Transverse colon (tissue), 4 donors: Measurements from ENCODE around the gene LSM10. TPM values are rescaled to one million over a fixed set of nuclear protein-coding genes. Genes with fewer than 3 reads are reported as not detected.

Experiments
- DNase-seq: peaks from one replicate; pipeline ENCODE4 v3.0.0-alpha.2; 2019
- H3K27ac ChIP-seq, 4 donors: fragments of 200-600 bp; sonication (generic); 2 replicates each; pipeline ENCODE4 v1.5.1; 2016 to 2018; ENCODE audit warnings: inconsistent platforms in 4 of 4
- H3K27me3 ChIP-seq: fragments of 200-600 bp; sonication (generic); 2 replicates; pipeline ENCODE4 v1.5.1; 2017; ENCODE audit warnings: inconsistent platforms
- H3K36me3 ChIP-seq, 4 donors: fragments of 200-600 bp; sonication (generic); 2 replicates each; pipeline ENCODE4 v1.5.1; 2017 to 2019; ENCODE audit warnings: inconsistent platforms in 4 of 4
- H3K4me1 ChIP-seq, 4 donors: fragments of 200-600 bp; sonication (generic); 2 replicates each; pipeline ENCODE4 v1.5.1; 2017 to 2020; ENCODE audit warnings: inconsistent platforms in 4 of 4
- H3K4me3 ChIP-seq, 4 donors: fragments of 200-600 bp; sonication (generic); 1 replicate in 1 of 4; 2 replicates in 3 of 4; pipeline versions ENCODE4 v1.5.1 to v1.6.1; 2017 to 2019; ENCODE audit warnings: inconsistent platforms in 4 of 4
- H3K9me3 ChIP-seq, 2 donors: fragments of 200-600 bp; sonication (generic); 2 replicates each; pipeline ENCODE4 v1.5.1; 2017 to 2019; ENCODE audit warnings: inconsistent platforms in 2 of 2
- CTCF ChIP-seq, 5 experiments: fragments of 200-600 bp in 3 of 5; fragments of 450-650 bp in 2 of 5; sonication (generic) in 3 of 5; IDR thresholded peaks; 1 replicate in 2 of 5; 2 replicates in 3 of 5; pipeline ENCODE4 v1.5.1; 2016 to 2017; ENCODE audit warnings: antibody characterized with exemption in 5 of 5, inconsistent platforms in 3 of 5, mild to moderate bottlenecking in 2 of 5, moderate library complexity in 1 of 5
- EP300 ChIP-seq: sonication (generic); formaldehyde crosslinking; IDR thresholded peaks from one replicate; pipeline ENCODE4 v1.6.1; 2017; ENCODE audit warnings: antibody characterized with exemption, low read depth
- POLR2A ChIP-seq: fragments of 450-650 bp; IDR thresholded peaks from one replicate; pipeline ENCODE4 v1.6.1; 2016; ENCODE audit warnings: antibody characterized with exemption, mild to moderate bottlenecking, moderate library complexity
- POLR2AphosphoS5 ChIP-seq, 3 donors: sonication (generic); formaldehyde crosslinking; IDR thresholded peaks; one replicate each; pipeline ENCODE4 v1.6.1; 2016; ENCODE audit warnings: antibody characterized with exemption in 3 of 3
- WGBS, 2 donors: methylation state at CpG; one replicate each; pipeline ENCODE4 v1.1.5; 2018; ENCODE audit warnings: low coverage in 1 of 2; 5-methylcytosine and 5-hydroxymethylcytosine counted together
- in situ Hi-C, 4 donors: fragments of 200-750 bp; cut with MboI; loops; one replicate each; pipeline versions ENCODE4 v1.15.0 to v1.15.1; 2017; ENCODE audit warnings: low sequenced_read_pairs in 3 of 4, low pct_ligation_motif_present in 1 of 4, low pct_unique_long_range_greater_than_20kb in 1 of 4
- intact Hi-C: fragments of 100-400 bp; cut with DNase I; formaldehyde crosslinking; loops from one replicate; pipeline ENCODE4 v1.15.1; 2023; ENCODE audit warnings: low total_unique reads
- total RNA-seq, 4 donors: library from RNA; depleted of rRNA; stranded (reverse); fragments of >200 nt; gene quantifications; one replicate each; pipeline ENCODE4 v1.1.0, GENCODE V29; 2016

LSM10 gene
- total RNA-seq, 4 donors from 2014 or later: 25.4 to 59.8 (median 32.9) TPM; not detected in 1

- Histone ChIP-seq H3K27ac (no peak overlapping the region), H3K4me3 (no peak overlapping the region), H3K9me3 (no peaks in the 10 kb centered on the region), H3K27me3 (no peaks in the 10 kb centered on the region), H3K36me3 (peaks cover 0 to 7% (median 0%) of the 10 kb centered on the region in 4 donors), H3K4me1 (peaks cover 0 to 2% (median 0%) of the 10 kb centered on the region in 4 donors)
- TF ChIP-seq CTCF (IDR thresholded peaks at IDR 0.05): no peak
- TF ChIP-seq POLR2A: no peak
- TF ChIP-seq EP300: no peak
- TF ChIP-seq POLR2AphosphoS5 (IDR thresholded peaks at IDR 0.05): no peak
- in situ Hi-C loops (no loop called here), intact Hi-C loops (no loop called here)
- DNase-seq: no peak
- WGBS, 2 donors: 77 to 84% methylated on average over 4 of the region's 4 CpGs
Observed at GRCh38 chr1:36425791-36426190, 28.1 kb upstream of the LSM10 start.

DNA sequence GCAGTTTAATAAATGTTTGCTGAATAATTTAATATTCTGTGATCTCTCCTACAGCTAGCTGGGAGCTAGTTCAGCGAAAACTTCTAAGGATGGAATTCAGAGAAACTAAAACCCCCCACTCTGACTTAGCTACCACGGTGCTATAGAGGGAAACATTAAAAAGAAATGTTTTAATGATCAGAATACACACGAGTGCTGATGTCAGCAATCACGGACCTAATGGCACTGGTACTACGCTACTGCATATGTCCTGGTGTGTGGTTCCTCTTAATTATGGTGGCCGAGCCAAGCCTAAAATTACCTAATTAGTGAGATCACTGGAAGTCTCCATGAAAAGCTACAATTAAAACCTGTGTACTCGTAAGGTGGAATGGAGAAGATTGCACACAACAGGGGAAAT lies 23.9 kb upstream of the LSM10 start:
- in situ Hi-C loops: loop anchor here in 3 of 4 donors (5.0 to 25.0 kb wide), 4 partner anchors 84 to 309 kb away; no protein-coding TSS in a partner anchor
- peaks cover 0 to 7% (median 0%) of the 10 kb centered on the region in 4 donors for H3K36me3 ChIP-seq

DNA sequence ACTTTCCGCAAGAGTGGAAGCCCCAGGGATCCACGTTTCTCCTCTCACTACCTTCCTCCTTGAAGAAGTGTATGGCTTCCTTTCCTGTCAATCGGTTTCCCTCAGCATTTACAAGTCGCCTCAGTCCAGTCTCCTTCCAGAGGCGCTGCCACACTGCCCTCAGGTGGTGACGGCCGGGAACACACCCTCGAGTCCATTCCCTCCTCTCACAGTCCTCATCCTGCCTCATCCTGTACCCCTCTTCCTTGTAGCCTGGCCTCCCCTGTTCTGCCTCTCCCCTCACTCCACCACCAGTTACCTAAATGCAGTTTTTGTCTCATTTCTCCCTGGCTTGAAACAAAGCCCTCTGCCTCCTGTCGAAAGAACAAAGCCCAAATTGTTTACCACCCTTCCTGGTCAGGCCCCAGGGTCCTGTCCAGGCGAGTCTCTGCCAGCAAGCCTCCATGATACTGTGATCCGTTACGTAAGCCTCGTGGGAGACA lies 23.2 kb upstream of the LSM10 start:
- in situ Hi-C loops (loop anchor here in 3 of 4 donors (5.0 to 25.0 kb wide), 4 partner anchors 84 to 309 kb away; no protein-coding TSS in a partner anchor), intact Hi-C loops (loop anchor here (5.0 kb wide), 1 partner anchor 324 kb away; no protein-coding TSS in a partner anchor)
- Histone ChIP-seq H3K4me3 (no peak overlapping the region), H3K9me3 (no peaks in the 10 kb centered on the region), H3K4me1 (peaks cover 0 to 10% (median 3%) of the 10 kb centered on the region in 4 donors), H3K27ac (peak overlapping the region in 3 of 4 donors; percentile 10 to 50 (median 15)), H3K27me3 (no peaks in the 10 kb centered on the region), H3K36me3 (peaks cover 0 to 7% (median 0%) of the 10 kb centered on the region in 4 donors)
- TF ChIP-seq CTCF (IDR thresholded peaks at IDR 0.05) (peak; percentile 91 to 95 (median 92)), POLR2A (no peak), POLR2AphosphoS5 (IDR thresholded peaks at IDR 0.05) (no peak)
- peak; percentile 93 for DNase-seq
- WGBS, 2 donors: 20 to 60% methylated on average over 3 to 13 of the region's 13 CpGs

More for the DNA sequence above, 23.9 kb upstream of the LSM10 start:
- WGBS, 2 donors: 86 to 89% methylated on average over 2 to 7 of the region's 7 CpGs
- DNase-seq: no peak
- intact Hi-C loops: loop anchor here (2.0 to 5.0 kb wide), 2 partner anchors 79 to 324 kb away; no protein-coding TSS in a partner anchor
- Histone ChIP-seq H3K4me3 (no peak overlapping the region), H3K27ac (no peak overlapping the region), H3K9me3 (no peaks in the 10 kb centered on the region), H3K4me1 (peaks cover 0 to 9% (median 3%) of the 10 kb centered on the region in 4 donors), H3K27me3 (no peaks in the 10 kb centered on the region)
- no peak for TF ChIP-seq EP300
- no peak for TF ChIP-seq POLR2A
- no peak for TF ChIP-seq CTCF (IDR thresholded peaks at IDR 0.05)
- TF ChIP-seq POLR2AphosphoS5 (IDR thresholded peaks at IDR 0.05): no peak

DNA sequence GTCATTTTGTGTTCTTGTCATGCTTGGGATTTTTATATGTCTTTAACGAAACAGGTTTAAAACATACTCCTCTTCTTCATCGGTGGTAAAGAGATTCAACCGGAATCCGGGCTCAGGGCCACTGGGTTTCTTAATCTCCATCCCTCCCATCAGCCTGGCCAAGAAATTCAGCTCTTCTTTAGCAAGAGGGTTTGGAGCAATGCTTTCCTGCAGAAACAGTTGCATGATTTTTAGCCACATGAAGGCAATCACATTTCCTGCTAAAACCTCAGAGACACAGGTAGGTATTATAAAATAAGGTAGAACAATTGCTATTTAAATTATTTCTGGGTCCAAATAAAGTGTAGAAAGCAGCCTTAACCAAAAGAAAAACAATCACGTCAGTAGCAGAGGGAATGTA lies 22.7 kb upstream of the LSM10 start:
- TF ChIP-seq CTCF (IDR thresholded peaks at IDR 0.05) (no peak), EP300 (no peak), POLR2A (no peak), POLR2AphosphoS5 (IDR thresholded peaks at IDR 0.05) (no peak)
- no peak for DNase-seq
- H3K36me3 ChIP-seq: peaks cover 0 to 7% (median 0%) of the 10 kb centered on the region in 4 donors
- no peaks in the 10 kb centered on the region for H3K27me3 ChIP-seq
- no peaks in the 10 kb centered on the region for H3K9me3 ChIP-seq
- intact Hi-C loops: loop anchor here (5.0 kb wide), 1 partner anchor 323 kb away; no protein-coding TSS in a partner anchor
- in situ Hi-C loops: loop anchor here in 3 of 4 donors (5.0 to 25.0 kb wide), 4 partner anchors 83 to 308 kb away; no protein-coding TSS in a partner anchor
- H3K4me3 ChIP-seq: no peak overlapping the region
- 23 to 56% methylated on average over 4 to 5 of the region's 5 CpGs for WGBS, 2 donors
- H3K4me1 ChIP-seq: peaks cover 0 to 14% (median 3%) of the 10 kb centered on the region in 4 donors
- H3K27ac ChIP-seq: peak overlapping the region in 3 of 4 donors; percentile 10 to 50 (median 15)
